Tibial nerve (tissue), 3 donors: ENCODE results near the gene AK9.

Experiments
- CTCF ChIP-seq, 5 experiments: fragments of 200-600 bp in 3 of 5; fragments of 450-650 bp in 2 of 5; sonication (generic) in 3 of 5; IDR thresholded peaks; one replicate each; pipeline ENCODE4 v1.5.1; 2016 to 2019; ENCODE audit warnings: antibody characterized with exemption in 5 of 5, mild to moderate bottlenecking in 3 of 5, moderate library complexity in 2 of 5
- POLR2A ChIP-seq, 2 donors: fragments of 450-650 bp; IDR thresholded peaks; one replicate each; pipeline ENCODE4 v1.6.1; 2017; ENCODE audit warnings: antibody characterized with exemption in 2 of 2, mild to moderate bottlenecking in 2 of 2, moderate library complexity in 2 of 2

GRCh38 chr6:109702791-109703190, 11.8 kb upstream of the AK9 start:
- TF ChIP-seq CTCF (IDR thresholded peaks at IDR 0.05) (no peak), POLR2A (IDR thresholded peaks at IDR 0.05) (no peak)
